Common myeloid progenitor, CD34-positive (primary cell): ENCODE data around the gene GZF1.

ENCODE experiments used
- CTCF ChIA-PET: fragments of 350-600 bp; sonication (Branson Sonifier 250); formaldehyde crosslinking; loops from one replicate; lab custom pipeline; 2021; ENCODE audit warnings: antibody characterized with exemption; lab: Charles Lee
- POLR2A ChIA-PET: fragments of 350-600 bp; sonication (Branson Sonifier 250); formaldehyde crosslinking; loops from one replicate; lab custom pipeline; 2021; ENCODE audit warnings: antibody characterized with exemption; lab: Charles Lee
- DNase-seq, 3 donors: peaks; one replicate each; pipeline versions ENCODE4 v3.0.0 to v3.0.0-alpha.2; 2013
- H3K27ac ChIP-seq, 2 experiments: 1 replicate in 1 of 2; 2 replicates in 1 of 2; pipeline ENCODE4 v1.7.0; 2013; ENCODE audit warnings: inconsistent platforms in 2 of 2, low read length in 2 of 2, mild to moderate bottlenecking in 2 of 2, low read depth in 1 of 2, moderate library complexity in 1 of 2; ENCODE audit not compliant: severe bottlenecking in 2 of 2, insufficient read depth in 1 of 2, poor library complexity in 1 of 2
- H3K27me3 ChIP-seq, 5 experiments: replicated peaks in 2 of 5; 1 replicate in 3 of 5; 2 replicates in 2 of 5; pipeline versions ENCODE4 v1.6.1 to v1.7.0; 2013; ENCODE audit warnings: low read length in 4 of 5, mild to moderate bottlenecking in 2 of 5, moderate library complexity in 2 of 5, inconsistent platforms in 1 of 5; ENCODE audit not compliant: insufficient read depth in 5 of 5, control insufficient read depth in 4 of 5
- H3K36me3 ChIP-seq, 4 experiments: 1 replicate in 2 of 4; 2 replicates in 2 of 4; pipeline versions ENCODE4 v1.6.1 to v1.7.0; 2013; ENCODE audit warnings: low read length in 3 of 4, control low read depth in 1 of 4, mild to moderate bottlenecking in 1 of 4; ENCODE audit not compliant: control insufficient read depth in 4 of 4, insufficient read depth in 4 of 4
- H3K4me1 ChIP-seq, 4 experiments: 1 replicate in 3 of 4; 2 replicates in 1 of 4; pipeline versions ENCODE4 v1.6.1 to v1.7.1; 2013; ENCODE audit warnings: low read length in 3 of 4, mild to moderate bottlenecking in 3 of 4, control low read depth in 1 of 4, inconsistent platforms in 1 of 4, moderate library complexity in 1 of 4; ENCODE audit not compliant: control insufficient read depth in 4 of 4, insufficient read depth in 4 of 4; ENCODE audit errors: control extremely low read depth in 1 of 4
- H3K4me3 ChIP-seq, 7 experiments: 1 replicate in 4 of 7; 2 replicates in 3 of 7; pipeline versions ENCODE4 v1.5.1 to v1.7.0; 2013; ENCODE audit warnings: mild to moderate bottlenecking in 7 of 7, low read length in 6 of 7, moderate library complexity in 6 of 7, inconsistent platforms in 2 of 7, low read depth in 2 of 7, control low read depth in 1 of 7; ENCODE audit not compliant: insufficient read depth in 4 of 7, control insufficient read depth in 1 of 7; ENCODE audit errors: extremely low read depth in 1 of 7
- H3K9me3 ChIP-seq, 5 experiments: 1 replicate in 4 of 5; 2 replicates in 1 of 5; pipeline versions ENCODE4 v1.6.1 to v1.7.1; 2013; ENCODE audit warnings: low read length in 4 of 5, mild to moderate bottlenecking in 2 of 5, inconsistent platforms in 1 of 5, low read depth in 1 of 5, moderate library complexity in 1 of 5; ENCODE audit not compliant: control insufficient read depth in 4 of 5, insufficient read depth in 2 of 5; ENCODE audit errors: control extremely low read depth in 1 of 5
- whole genome bisulfite sequencing: methylation state at CpG from one replicate; pipeline ENCODE4 v1.1.5; 2013; ENCODE audit not compliant: insufficient coverage; 5-methylcytosine and 5-hydroxymethylcytosine counted together

Gene GZF1

GRCh38 chr20:23387118-23387443 lies 25.1 kb downstream of the GZF1 start:
- CTCF ChIA-PET, result interaction anchor here (1.9 kb wide), 1 partner anchor 12 kb away, joined by 5 read pairs; no protein-coding TSS in a partner anchor
- WGBS, result no CpG with 5 or more reads among the region's 3 CpGs
- Histone ChIP-seq H3K4me1 (peaks cover 4 to 11% (median 7%) of the 10 kb centered on the region in 4 experiments), H3K27me3 (no peaks in the 10 kb centered on the region), H3K36me3 (peaks cover 10 to 60% (median 28%) of the 10 kb centered on the region in 4 experiments), H3K9me3 (peaks cover 0 to 11% (median 5%) of the 10 kb centered on the region in 5 experiments), H3K4me3 (no peak overlapping the region), H3K27ac (no peak overlapping the region)
- POLR2A ChIA-PET, result no interaction called here
- peak in 2 of 3 donors; percentile 11 to 38 for DNase-seq

GRCh38 chr20:23390091-23390774 lies 28.3 kb downstream of the GZF1 start:
- Histone ChIP-seq H3K4me1 (peaks cover 0 to 4% (median 0%) of the 10 kb centered on the region in 4 experiments), H3K4me3 (no peak overlapping the region), H3K27ac (no peak overlapping the region), H3K9me3 (peaks cover 0 to 8% (median 3%) of the 10 kb centered on the region in 5 experiments), H3K27me3 (no peaks in the 10 kb centered on the region), H3K36me3 (peaks cover 21 to 79% (median 47%) of the 10 kb centered on the region in 4 experiments)
- ChIA-PET CTCF (interaction anchor here (0.7 to 3.9 kb wide), 5 partner anchors 9 to 326 kb away, joined by 3 to 12 read pairs (median 4); no protein-coding TSS in a partner anchor), POLR2A (no interaction called here)
- no peak for DNase-seq
- 80% methylated on average over 1 of the region's 1 CpG for WGBS

DNA sequence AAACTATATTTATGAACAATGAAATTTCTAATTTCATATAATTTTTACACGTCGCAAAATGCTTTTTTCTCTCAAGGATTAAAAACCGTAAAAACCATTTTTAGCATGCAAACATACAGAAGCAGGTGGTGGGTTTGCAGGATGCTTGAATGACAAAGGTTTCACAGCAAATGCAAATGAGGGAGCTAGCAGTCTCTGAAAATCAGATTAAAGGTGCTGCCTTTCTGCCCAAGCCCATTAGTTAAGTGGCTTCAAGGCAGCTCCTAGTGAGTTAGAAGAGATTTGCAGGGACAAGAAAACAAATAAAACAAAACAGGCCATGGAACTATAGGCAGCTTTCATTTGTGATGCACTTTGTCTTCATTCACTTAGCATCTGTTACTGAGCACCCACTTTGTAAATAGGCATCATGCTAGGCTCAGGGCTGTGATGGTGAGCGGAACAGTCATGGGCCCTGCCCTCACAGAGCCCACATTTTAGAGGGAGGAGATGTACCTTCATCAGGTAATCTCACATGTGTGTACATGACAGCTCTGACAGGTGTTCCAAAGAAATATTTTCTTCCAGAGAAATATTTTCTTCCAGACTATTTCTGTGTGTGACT lies 29.8 kb downstream of the GZF1 start:
- POLR2A ChIA-PET, result no interaction called here

GRCh38 chr20:23393996-23394775 lies 32.2 kb downstream of the GZF1 start:
- no peak overlapping the region for H3K4me3 ChIP-seq
- no peaks in the 10 kb centered on the region for H3K27me3 ChIP-seq
- WGBS, result 100% methylated on average over 4 of the region's 4 CpGs
- H3K36me3 ChIP-seq, result peaks cover 21 to 55% (median 39%) of the 10 kb centered on the region in 4 experiments
- ChIA-PET CTCF (interaction anchor here (0.6 to 1.9 kb wide), 2 partner anchors 16 to 27 kb away, joined by 3 to 5 read pairs; partner anchors contain the start of gene NAPB), POLR2A (no interaction called here)
- no peaks in the 10 kb centered on the region for H3K9me3 ChIP-seq
- no peak for DNase-seq
- peaks cover 0 to 8% (median 3%) of the 10 kb centered on the region in 4 experiments for H3K4me1 ChIP-seq
- H3K27ac ChIP-seq, result no peak overlapping the region

More for the DNA sequence above, 29.8 kb downstream of the GZF1 start:
- Histone ChIP-seq H3K36me3 (peaks cover 24 to 77% (median 45%) of the 10 kb centered on the region in 4 experiments), H3K4me1 (peaks cover 0 to 4% (median 0%) of the 10 kb centered on the region in 4 experiments), H3K27me3 (no peaks in the 10 kb centered on the region), H3K27ac (no peak overlapping the region), H3K9me3 (peaks cover 0 to 8% (median 3%) of the 10 kb centered on the region in 5 experiments), H3K4me3 (no peak overlapping the region)
- CTCF ChIA-PET, result interaction anchor here (1.4 to 3.9 kb wide), 2 partner anchors 22 to 23 kb away, joined by 3 to 12 read pairs; no protein-coding TSS in a partner anchor
- no peak for DNase-seq
- 100% methylated on average over 2 of the region's 4 CpGs for WGBS

- POLR2A ChIA-PET, result no interaction called here
- CTCF ChIA-PET, result interaction anchor here (0.7 to 1.2 kb wide), 5 partner anchors 15 to 48 kb away, joined by 3 read pairs; partner anchors contain the start of gene NAPB
- DNase-seq, result no peak
These were observed 35.1 kb downstream of the GZF1 start for GRCh38 chr20:23396950-23397627.

GRCh38 chr20:23397961-23398360 lies 36.0 kb downstream of the GZF1 start:
- peaks cover 19 to 41% (median 29%) of the 10 kb centered on the region in 4 experiments for H3K36me3 ChIP-seq
- 78% methylated on average over 2 of the region's 2 CpGs for WGBS
- POLR2A ChIA-PET, result no interaction called here

More at GRCh38 chr20:23396950-23397627, 35.1 kb downstream of the GZF1 start:
- Histone ChIP-seq H3K36me3 (peaks cover 20 to 41% (median 31%) of the 10 kb centered on the region in 4 experiments), H3K9me3 (no peaks in the 10 kb centered on the region), H3K4me1 (peaks cover 0 to 10% (median 3%) of the 10 kb centered on the region in 4 experiments), H3K27me3 (no peaks in the 10 kb centered on the region), H3K27ac (no peak overlapping the region), H3K4me3 (no peak overlapping the region)
- 90% methylated on average over 4 of the region's 6 CpGs for WGBS

More at GRCh38 chr20:23397961-23398360, 36.0 kb downstream of the GZF1 start:
- no peaks in the 10 kb centered on the region for H3K9me3 ChIP-seq
- H3K4me1 ChIP-seq, result peaks cover 0 to 10% (median 3%) of the 10 kb centered on the region in 4 experiments
- DNase-seq, result peak in 2 of 3 donors; percentile 24 to 36
- peak overlapping the region in 1 of 2 experiments; percentile 28 for H3K27ac ChIP-seq
- no peaks in the 10 kb centered on the region for H3K27me3 ChIP-seq
- CTCF ChIA-PET, result interaction anchor here (0.9 to 1.2 kb wide), 3 partner anchors 14 to 49 kb away, joined by 3 read pairs; no protein-coding TSS in a partner anchor
- no peak overlapping the region for H3K4me3 ChIP-seq
